ENCODE measurements around the gene NUMBL. TPM values are rescaled to one million over a fixed set of nuclear protein-coding genes. Genes with fewer than 3 reads are reported as not detected.

Gene NUMBL
- total RNA-seq, 2 experiments from 2014 or later: 4.8 to 5.8 TPM

- peaks cover 30% of the 10 kb centered on the region for H3K36me3 Mint-ChIP-seq (ENCODE audit: low read depth)
- no peak overlapping the region for H3K4me3 Mint-ChIP-seq
- H3K27ac Mint-ChIP-seq: no peak overlapping the region
- H3K27me3 Mint-ChIP-seq: no peaks in the 10 kb centered on the region
- POLR2A ChIA-PET: no interaction called here
- DNase-seq: no peak
- no peaks in the 10 kb centered on the region for H3K9me3 Mint-ChIP-seq
- peaks cover 26% of the 10 kb centered on the region for H3K4me1 Mint-ChIP-seq
- CTCF ChIA-PET: no interaction called here
Observed at GRCh38 chr19:40709817-40710216, 19.4 kb upstream of the NUMBL start.

GRCh38 chr19:40707615-40708014 is 17.2 kb upstream of the NUMBL start:
- DNase-seq: no peak
- Mint-ChIP-seq H3K36me3 (ENCODE audit: low read depth) (peaks cover 34% of the 10 kb centered on the region), H3K4me1 (peaks cover 12% of the 10 kb centered on the region), H3K27me3 (no peaks in the 10 kb centered on the region), H3K9me3 (no peaks in the 10 kb centered on the region), H3K27ac (no peak overlapping the region), H3K4me3 (no peak overlapping the region)
- CTCF ChIA-PET: interaction anchor here (1.4 kb wide), 1 partner anchor 43 kb away, joined by 3 read pairs; the partner anchor contains the start of genes ACTMAP and SNRPA
- POLR2A ChIA-PET: interaction anchor here (0.6 to 1.4 kb wide), 2 partner anchors 10 to 42 kb away, joined by 3 read pairs; no protein-coding TSS in a partner anchor

GRCh38 chr19:40705950-40706619 is 15.6 kb upstream of the NUMBL start:
- POLR2A ChIA-PET: interaction anchor here (1.4 kb wide), 1 partner anchor 43 kb away, joined by 3 read pairs; no protein-coding TSS in a partner anchor
- peaks cover 32% of the 10 kb centered on the region for H3K36me3 Mint-ChIP-seq (ENCODE audit: low read depth)
- H3K4me3 Mint-ChIP-seq: no peak overlapping the region
- H3K27ac Mint-ChIP-seq: no peak overlapping the region
- CTCF ChIA-PET: interaction anchor here (0.6 to 1.4 kb wide), 2 partner anchors 45 to 71 kb away, joined by 3 to 4 read pairs; partner anchors contain the start of genes ACTMAP and SNRPA
- H3K27me3 Mint-ChIP-seq: no peaks in the 10 kb centered on the region
- no peaks in the 10 kb centered on the region for H3K9me3 Mint-ChIP-seq
- DNase-seq: no peak
- H3K4me1 Mint-ChIP-seq: peaks cover 2% of the 10 kb centered on the region

- no peaks in the 10 kb centered on the region for H3K9me3 Mint-ChIP-seq
- no peak overlapping the region for H3K27ac Mint-ChIP-seq
- no peaks in the 10 kb centered on the region for H3K4me1 Mint-ChIP-seq
- no peaks in the 10 kb centered on the region for H3K27me3 Mint-ChIP-seq
- no peak for DNase-seq
- H3K4me3 Mint-ChIP-seq: no peak overlapping the region
- H3K36me3 Mint-ChIP-seq (ENCODE audit: low read depth): peaks cover 29% of the 10 kb centered on the region
- POLR2A ChIA-PET: no interaction called here
- CTCF ChIA-PET: no interaction called here
Observed at GRCh38 chr19:40705362-40705651, 14.9 kb upstream of the NUMBL start.

- POLR2A ChIA-PET: no interaction called here
- CTCF ChIA-PET: no interaction called here
- no peaks in the 10 kb centered on the region for H3K9me3 Mint-ChIP-seq
Observed at GRCh38 chr19:40704491-40705361, 14.3 kb upstream of the NUMBL start.

GRCh38 chr19:40703029-40703755 is 12.7 kb upstream of the NUMBL start:
- CTCF ChIA-PET: no interaction called here
- no peaks in the 10 kb centered on the region for H3K4me1 Mint-ChIP-seq
- H3K36me3 Mint-ChIP-seq (ENCODE audit: low read depth): peaks cover 25% of the 10 kb centered on the region
- no peak overlapping the region for H3K27ac Mint-ChIP-seq
- DNase-seq: no peak
- no peaks in the 10 kb centered on the region for H3K9me3 Mint-ChIP-seq
- POLR2A ChIA-PET: interaction anchor here (0.6 kb wide), 1 partner anchor 30 kb away, joined by 3 read pairs; no protein-coding TSS in a partner anchor
- H3K4me3 Mint-ChIP-seq: no peak overlapping the region
- H3K27me3 Mint-ChIP-seq: no peaks in the 10 kb centered on the region

More at GRCh38 chr19:40704491-40705361, 14.3 kb upstream of the NUMBL start:
- Mint-ChIP-seq H3K27me3 (no peaks in the 10 kb centered on the region), H3K4me1 (no peaks in the 10 kb centered on the region), H3K27ac (no peak overlapping the region), H3K36me3 (ENCODE audit: low read depth) (peaks cover 29% of the 10 kb centered on the region), H3K4me3 (no peak overlapping the region)
- DNase-seq: no peak

- Mint-ChIP-seq H3K9me3 (no peaks in the 10 kb centered on the region), H3K27ac (no peak overlapping the region), H3K27me3 (no peaks in the 10 kb centered on the region), H3K36me3 (ENCODE audit: low read depth) (peaks cover 27% of the 10 kb centered on the region), H3K4me1 (no peaks in the 10 kb centered on the region), H3K4me3 (no peak overlapping the region)
- DNase-seq: no peak
- ChIA-PET POLR2A (no interaction called here), CTCF (no interaction called here)
Observed at GRCh38 chr19:40702337-40703012, 12.0 kb upstream of the NUMBL start.

GRCh38 chr19:40701758-40702157 is 11.3 kb upstream of the NUMBL start:
- H3K4me3 Mint-ChIP-seq: no peak overlapping the region
- CTCF ChIA-PET: no interaction called here
- no peak for DNase-seq
- H3K4me1 Mint-ChIP-seq: no peaks in the 10 kb centered on the region
- no peaks in the 10 kb centered on the region for H3K9me3 Mint-ChIP-seq
- H3K27me3 Mint-ChIP-seq: no peaks in the 10 kb centered on the region
- H3K27ac Mint-ChIP-seq: no peak overlapping the region
- H3K36me3 Mint-ChIP-seq (ENCODE audit: low read depth): peaks cover 27% of the 10 kb centered on the region
- POLR2A ChIA-PET: no interaction called here

GRCh38 chr19:40700083-40700482 is 9.6 kb upstream of the NUMBL start:
- Mint-ChIP-seq H3K27me3 (no peaks in the 10 kb centered on the region), H3K27ac (no peak overlapping the region), H3K9me3 (no peaks in the 10 kb centered on the region), H3K4me3 (no peak overlapping the region), H3K4me1 (no peaks in the 10 kb centered on the region), H3K36me3 (ENCODE audit: low read depth) (peaks cover 25% of the 10 kb centered on the region)
- no peak for DNase-seq
- ChIA-PET POLR2A (interaction anchor here (1.2 kb wide), 1 partner anchor 9 kb away, joined by 3 read pairs; no protein-coding TSS in a partner anchor), CTCF (no interaction called here)

- peaks cover 9% of the 10 kb centered on the region for H3K36me3 Mint-ChIP-seq (ENCODE audit: low read depth)
- H3K4me1 Mint-ChIP-seq: no peaks in the 10 kb centered on the region
- no peaks in the 10 kb centered on the region for H3K27me3 Mint-ChIP-seq
- POLR2A ChIA-PET: no interaction called here
- H3K9me3 Mint-ChIP-seq: no peaks in the 10 kb centered on the region
- no peak overlapping the region for H3K27ac Mint-ChIP-seq
- CTCF ChIA-PET: no interaction called here
- H3K4me3 Mint-ChIP-seq: no peak overlapping the region
- DNase-seq: no peak
Observed at GRCh38 chr19:40697007-40697406, 6.6 kb upstream of the NUMBL start.

GRCh38 chr19:40695881-40696280 is 5.4 kb upstream of the NUMBL start:
- Mint-ChIP-seq H3K27me3 (no peaks in the 10 kb centered on the region), H3K4me3 (no peak overlapping the region), H3K4me1 (no peaks in the 10 kb centered on the region), H3K27ac (no peak overlapping the region), H3K9me3 (no peaks in the 10 kb centered on the region), H3K36me3 (ENCODE audit: low read depth) (peaks cover 6% of the 10 kb centered on the region)
- POLR2A ChIA-PET: no interaction called here
- DNase-seq: no peak
- CTCF ChIA-PET: no interaction called here

GRCh38 chr19:40693896-40694295 is 3.4 kb upstream of the NUMBL start:
- Mint-ChIP-seq H3K36me3 (ENCODE audit: low read depth) (peaks cover 6% of the 10 kb centered on the region), H3K27ac (no peak overlapping the region), H3K9me3 (no peaks in the 10 kb centered on the region), H3K4me1 (peaks cover 2% of the 10 kb centered on the region), H3K27me3 (no peaks in the 10 kb centered on the region), H3K4me3 (no peak overlapping the region)
- DNase-seq: no peak
- POLR2A ChIA-PET: interaction anchor here (1.2 kb wide), 1 partner anchor 31 kb away, joined by 4 read pairs; no protein-coding TSS in a partner anchor
- CTCF ChIA-PET: interaction anchor here (0.5 kb wide), 1 partner anchor 1176 kb away, joined by 3 read pairs; no protein-coding TSS in a partner anchor

Measured in activated CD4-positive, alpha-beta memory T cell treated with anti-CD3 and anti-CD28 coated beads, Interleukin-2, amount 10 ng/mL, durations not matched to agents 7 days and 5 days (primary cell).